A375 (cell line): ENCODE results near the gene PAPPA2. TPM values are rescaled to one million over a fixed set of nuclear protein-coding genes. Genes with fewer than 3 reads are reported as not detected.

Source experiments
- total RNA-seq: library from RNA; depleted of rRNA; stranded (reverse); fragments of >200 nt; shearing (Covaris generic); gene quantifications from 2 replicates; pipeline ENCODE4 v1.2.3, GENCODE V29; 2014; rRNA removed

Gene PAPPA2, protein sequence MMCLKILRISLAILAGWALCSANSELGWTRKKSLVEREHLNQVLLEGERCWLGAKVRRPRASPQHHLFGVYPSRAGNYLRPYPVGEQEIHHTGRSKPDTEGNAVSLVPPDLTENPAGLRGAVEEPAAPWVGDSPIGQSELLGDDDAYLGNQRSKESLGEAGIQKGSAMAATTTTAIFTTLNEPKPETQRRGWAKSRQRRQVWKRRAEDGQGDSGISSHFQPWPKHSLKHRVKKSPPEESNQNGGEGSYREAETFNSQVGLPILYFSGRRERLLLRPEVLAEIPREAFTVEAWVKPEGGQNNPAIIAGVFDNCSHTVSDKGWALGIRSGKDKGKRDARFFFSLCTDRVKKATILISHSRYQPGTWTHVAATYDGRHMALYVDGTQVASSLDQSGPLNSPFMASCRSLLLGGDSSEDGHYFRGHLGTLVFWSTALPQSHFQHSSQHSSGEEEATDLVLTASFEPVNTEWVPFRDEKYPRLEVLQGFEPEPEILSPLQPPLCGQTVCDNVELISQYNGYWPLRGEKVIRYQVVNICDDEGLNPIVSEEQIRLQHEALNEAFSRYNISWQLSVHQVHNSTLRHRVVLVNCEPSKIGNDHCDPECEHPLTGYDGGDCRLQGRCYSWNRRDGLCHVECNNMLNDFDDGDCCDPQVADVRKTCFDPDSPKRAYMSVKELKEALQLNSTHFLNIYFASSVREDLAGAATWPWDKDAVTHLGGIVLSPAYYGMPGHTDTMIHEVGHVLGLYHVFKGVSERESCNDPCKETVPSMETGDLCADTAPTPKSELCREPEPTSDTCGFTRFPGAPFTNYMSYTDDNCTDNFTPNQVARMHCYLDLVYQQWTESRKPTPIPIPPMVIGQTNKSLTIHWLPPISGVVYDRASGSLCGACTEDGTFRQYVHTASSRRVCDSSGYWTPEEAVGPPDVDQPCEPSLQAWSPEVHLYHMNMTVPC (N-terminal part only)
- total RNA-seq, result 0.24 and 0.26 TPM in 2 replicates

DNA sequence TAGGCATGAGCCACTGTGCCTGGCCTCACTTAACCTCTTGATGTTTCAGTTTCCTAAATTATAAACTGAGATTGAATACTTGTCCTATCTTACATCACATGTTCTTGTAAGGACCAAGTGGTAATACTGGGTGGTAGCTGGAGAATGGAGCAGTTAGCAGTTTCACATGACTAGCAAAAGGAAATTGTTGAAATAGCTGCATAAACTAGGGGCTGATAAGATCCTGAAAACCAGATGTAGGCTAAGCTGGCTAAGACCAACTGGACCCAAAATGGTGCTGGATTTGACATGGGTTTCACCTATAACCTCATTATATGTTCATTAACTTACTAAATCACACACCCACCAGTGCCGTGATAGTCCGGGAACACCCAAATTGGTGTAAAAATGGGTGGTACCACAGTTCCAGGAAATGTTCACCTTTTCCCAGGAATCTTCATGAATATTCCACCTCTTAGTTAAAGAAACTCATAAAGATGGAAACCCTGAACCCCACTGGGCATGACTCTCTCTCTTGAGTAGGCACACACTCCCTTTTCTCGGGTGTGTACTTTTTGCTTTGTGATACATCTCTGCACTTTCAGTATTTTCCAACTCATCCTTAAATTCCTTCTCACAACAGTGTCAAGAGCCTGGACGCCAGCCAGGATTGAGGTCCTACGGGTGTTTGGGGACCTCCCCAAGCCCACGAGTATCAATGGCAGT lies at the start of gene PAPPA2:
TSS of gene PAPPA2 (plus strand) at position 502 of the 705 bp plus-strand sequence. CDS start 93,148 bp downstream, outside the sequence.

